H1 (cell line): ENCODE data around the gene DPYD. TPM values are rescaled to one million over a fixed set of nuclear protein-coding genes. Genes with fewer than 3 reads are reported as not detected.

Experiments
- PHF8 ChIP-seq: fragments of 200-600 bp; sonication (generic); conservative IDR thresholded peaks from 2 replicates; pipeline ENCODE4 v1.7.1; 2012; ENCODE audit warnings: low read depth, mild to moderate bottlenecking, inconsistent platforms, low read length, moderate library complexity
- polyA plus RNA-seq, 7 experiments: library from polyadenylated mRNA; depleted of rRNA in 3 of 7; stranded (reverse) in 5 of 7; unstranded in 2 of 7; fragments of >200 nt in 5 of 7; fragments of 200-250 nt in 2 of 7; gene quantifications; 1 replicate in 5 of 7; 2 replicates in 1 of 7; 4 replicates in 1 of 7; pipeline versions ENCODE4 v1.2.1 to v1.2.3, GENCODE V29; 2011 to 2013; ENCODE audit warnings: missing spikeins in 2 of 7, mixed read lengths in 2 of 7
- total RNA-seq: library from RNA; stranded (reverse); fragmentation: NEBNext Ultra II Directional; extraction: Animal tissue kit (Norgen Biotek cat#: 25700); gene quantifications from 2 replicates; pipeline ENCODE4 v1.2.1, GENCODE V29; 2021

DPYD gene
- total and polyA plus RNA-seq, 2 of the 8 experiments (the other 6 are each of a cell fraction or from before 2014, with no cell fraction given), result 0.29 to 0.73 TPM

- TF ChIP-seq PHF8, result no peak
Observed at GRCh38 chr1:97373000-97373399, 547.8 kb downstream of the DPYD start (continued).
